ENCODE results near the gene MSMP. TPM values are rescaled to one million over a fixed set of nuclear protein-coding genes. Genes with fewer than 3 reads are reported as not detected.

The MSMP gene
- total RNA-seq, 4 donors from 2014 or later, result 1.3 TPM; not detected in 3

DNA sequence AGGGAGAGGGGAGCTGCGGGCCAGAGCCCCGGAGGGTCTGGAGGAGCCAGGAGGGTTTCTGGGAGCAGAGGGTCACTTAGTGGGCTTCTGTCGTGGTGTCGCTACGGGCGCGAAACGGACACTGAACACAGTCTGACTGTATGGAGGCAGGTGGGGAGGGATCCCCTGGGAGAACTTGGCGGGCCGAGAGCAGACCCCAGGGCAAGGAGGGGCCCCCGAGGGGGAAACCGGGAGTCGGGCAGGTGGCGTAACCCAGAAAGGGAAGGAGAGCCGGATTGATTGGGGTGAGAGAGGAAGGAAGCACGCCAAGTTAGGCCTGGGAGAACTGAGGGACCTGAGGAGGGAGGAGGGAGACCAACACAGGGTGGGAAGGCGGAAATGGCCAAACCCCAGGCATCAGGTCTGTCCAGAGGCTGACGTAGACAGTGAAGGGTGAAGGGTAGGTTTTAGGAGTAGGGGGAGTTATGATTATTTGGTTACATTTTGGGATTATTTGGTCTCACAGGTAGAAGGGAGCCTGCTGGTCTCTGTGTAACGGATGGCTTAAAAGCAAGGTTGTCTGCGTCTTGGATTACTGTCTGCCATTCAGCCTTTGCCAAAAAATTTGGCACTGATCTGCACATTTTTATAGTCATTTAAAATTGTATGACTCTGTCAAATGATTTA is 3.3 kb upstream of the MSMP start:
- no peak for DNase-seq (ENCODE audit: extremely low spot score)
- Histone ChIP-seq H3K27me3 (no peaks in the 10 kb centered on the region), H3K36me3 (peaks cover 18 to 30% (median 28%) of the 10 kb centered on the region in 4 donors), H3K9me3 (no peaks in the 10 kb centered on the region), H3K27ac (replicated peaks in 1 of 4) (peak overlapping the region; percentile 86 to 92 (median 88)), H3K4me3 (peak overlapping the region; percentile 68 to 77 (median 72)), H3K4me1 (peaks cover 22 to 37% (median 36%) of the 10 kb centered on the region in 4 donors)
- TF ChIP-seq CTCF (IDR thresholded peaks at IDR 0.05) (no peak), POLR2AphosphoS5 (IDR thresholded peaks at IDR 0.05) (peak in 1 of 2 donors; percentile 45), EP300 (IDR thresholded peaks at IDR 0.05) (no peak)
- WGBS, result 5% methylated on average over 12 of the region's 20 CpGs
- intact Hi-C loops (cut with DNase I), result no loop called here

- H3K27me3 ChIP-seq, result no peaks in the 10 kb centered on the region
- H3K9me3 ChIP-seq, result no peaks in the 10 kb centered on the region
- peak overlapping the region; percentile 86 to 92 (median 88) for H3K27ac ChIP-seq (replicated peaks in 1 of 4)
- peak overlapping the region; percentile 68 to 77 (median 72) for H3K4me3 ChIP-seq
- peaks cover 22 to 37% (median 36%) of the 10 kb centered on the region in 4 donors for H3K4me1 ChIP-seq
- peaks cover 24 to 38% (median 36%) of the 10 kb centered on the region in 4 donors for H3K36me3 ChIP-seq
- intact Hi-C loops (cut with DNase I), result no loop called here
- no peak for DNase-seq (ENCODE audit: extremely low spot score)
- WGBS, result 15% methylated on average over 33 of the region's 48 CpGs
- peak; percentile 22 to 59 for TF ChIP-seq POLR2AphosphoS5 (IDR thresholded peaks at IDR 0.05)
- no peak for TF ChIP-seq EP300 (IDR thresholded peaks at IDR 0.05)
- peak; percentile 62 to 69 (median 67) for TF ChIP-seq CTCF (IDR thresholded peaks at IDR 0.05)
These were observed 2.5 kb upstream of the MSMP start for GRCh38 chr9:35756275-35757225.

GRCh38 chr9:35755071-35755470 is 995 bp upstream of the MSMP start:
- Histone ChIP-seq H3K9me3 (no peaks in the 10 kb centered on the region), H3K36me3 (peaks cover 34 to 51% (median 48%) of the 10 kb centered on the region in 4 donors), H3K27ac (replicated peaks in 1 of 4) (no peak overlapping the region), H3K27me3 (no peaks in the 10 kb centered on the region), H3K4me1 (peaks cover 27 to 49% (median 43%) of the 10 kb centered on the region in 4 donors), H3K4me3 (no peak overlapping the region)
- no peak for DNase-seq (ENCODE audit: extremely low spot score)
- intact Hi-C loops (cut with DNase I), result no loop called here
- TF ChIP-seq POLR2A (IDR thresholded peaks at IDR 0.05; ENCODE audit: low read depth) (no peak), EP300 (IDR thresholded peaks at IDR 0.05) (no peak), CTCF (IDR thresholded peaks at IDR 0.05) (no peak), POLR2AphosphoS5 (IDR thresholded peaks at IDR 0.05) (no peak)
- WGBS, result 95% methylated on average over 4 of the region's 4 CpGs

DNA sequence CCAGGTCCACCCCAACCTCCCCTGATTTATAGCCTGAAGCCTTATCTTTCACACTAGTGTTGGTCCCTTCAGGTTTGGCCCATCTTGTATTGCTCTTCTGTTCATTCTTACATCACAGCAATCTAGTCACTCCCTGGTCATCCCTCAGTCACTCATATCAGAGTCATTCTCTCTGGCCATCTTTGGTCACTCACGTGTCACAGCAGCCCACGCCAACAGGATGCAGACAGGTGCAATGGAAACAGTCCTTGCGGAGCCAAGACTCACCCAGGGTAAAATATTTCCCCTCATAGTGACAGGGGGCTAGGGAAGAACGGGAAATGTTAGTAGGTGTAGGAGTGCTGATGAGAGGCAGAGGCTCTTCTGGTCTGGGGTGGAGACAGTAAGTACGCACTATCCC is 610 bp downstream of the MSMP start:
- no peak overlapping the region for H3K4me3 ChIP-seq
- H3K27me3 ChIP-seq, result no peaks in the 10 kb centered on the region
- WGBS, result 77% methylated on average over 5 of the region's 5 CpGs
- no peak overlapping the region for H3K27ac ChIP-seq (replicated peaks in 1 of 4)
- no peak for DNase-seq (ENCODE audit: extremely low spot score)
- TF ChIP-seq CTCF (IDR thresholded peaks at IDR 0.05) (no peak), POLR2AphosphoS5 (IDR thresholded peaks at IDR 0.05) (no peak), EP300 (IDR thresholded peaks at IDR 0.05) (no peak), POLR2A (IDR thresholded peaks at IDR 0.05; ENCODE audit: low read depth) (no peak)
- intact Hi-C loops (cut with DNase I), result no loop called here
- peaks cover 29 to 51% (median 41%) of the 10 kb centered on the region in 4 donors for H3K4me1 ChIP-seq
- peaks cover 34 to 51% (median 48%) of the 10 kb centered on the region in 4 donors for H3K36me3 ChIP-seq
- no peaks in the 10 kb centered on the region for H3K9me3 ChIP-seq

All from esophagus muscularis mucosa (tissue), 4 donors.